ENCODE measurements around the gene DIP2B.

DIP2B gene

DNA sequence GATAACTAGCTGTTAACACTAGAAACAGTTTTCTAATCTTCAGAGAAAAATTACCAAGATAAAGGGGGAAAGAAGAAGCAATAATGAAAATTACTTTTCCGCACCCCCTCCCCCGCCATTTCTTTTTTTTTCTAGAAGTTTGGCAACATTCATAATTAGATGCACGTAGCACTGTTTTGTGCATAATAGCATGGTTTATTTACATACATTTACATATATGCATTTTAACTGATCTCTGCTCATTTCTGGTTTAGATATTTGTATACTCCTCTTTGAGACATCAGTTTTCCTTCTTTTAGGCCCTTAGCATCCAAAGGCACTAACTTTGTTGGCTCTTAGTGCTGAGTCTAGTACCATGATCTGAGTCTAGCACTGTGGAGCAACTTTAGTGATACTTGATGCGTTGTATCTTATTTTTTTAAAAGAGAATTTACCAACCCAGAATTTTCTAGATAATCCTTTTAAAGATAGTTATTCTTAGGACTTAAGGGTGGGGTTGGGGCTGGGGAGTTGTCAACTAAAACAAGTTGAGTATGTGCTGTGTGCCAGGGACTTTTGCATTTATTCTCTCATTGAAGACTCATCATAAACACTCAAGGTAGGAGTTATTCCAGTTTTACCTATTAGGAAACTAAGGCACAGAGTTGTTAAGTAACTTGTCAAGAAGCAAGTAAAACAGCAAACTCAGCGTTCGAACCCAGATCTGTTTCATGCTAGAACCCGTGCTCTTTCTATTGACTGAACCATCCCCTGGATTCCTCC, 110.5 kb downstream of the DIP2B start:
- DNase-seq, result no peak

DNA sequence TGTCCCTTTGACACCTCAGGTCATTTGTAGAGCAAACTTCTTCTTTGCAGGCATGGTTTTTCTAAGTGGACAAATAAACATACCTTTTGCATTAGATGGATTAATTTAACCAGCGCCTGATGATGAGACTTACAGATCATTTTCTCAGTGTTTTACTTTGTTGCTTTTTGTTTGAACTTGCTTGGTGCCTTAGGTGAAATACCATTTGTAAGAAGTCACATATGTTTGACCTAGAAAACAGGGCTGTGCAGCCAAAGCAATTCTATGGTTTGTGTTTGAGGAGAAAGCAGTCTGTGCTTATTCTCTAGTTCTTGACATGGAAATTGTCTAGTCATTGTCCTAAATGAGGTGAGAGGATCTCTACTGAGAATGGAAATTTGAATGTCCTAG, 111.1 kb downstream of the DIP2B start:
- no peak for DNase-seq

DNA sequence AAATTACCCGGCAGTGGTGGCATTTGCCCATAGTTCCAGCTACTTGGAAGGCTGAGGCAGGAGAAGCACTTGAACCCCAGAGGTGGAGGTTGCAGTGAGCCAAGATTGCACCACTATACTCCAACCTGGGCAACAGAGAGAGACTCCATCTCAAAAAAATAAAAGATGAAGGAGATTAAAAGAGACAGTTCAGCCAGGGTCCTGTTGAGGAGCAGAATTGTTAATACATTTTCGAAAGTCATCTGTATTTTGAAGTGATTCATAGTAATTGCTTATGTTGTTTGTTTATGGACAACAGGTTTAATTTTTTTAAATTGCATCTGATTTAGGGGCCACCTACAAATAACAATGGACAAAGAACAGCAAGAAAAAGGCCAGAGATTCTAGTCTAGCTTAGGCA, 112.9 kb downstream of the DIP2B start:
- DNase-seq, result no peak

DNA sequence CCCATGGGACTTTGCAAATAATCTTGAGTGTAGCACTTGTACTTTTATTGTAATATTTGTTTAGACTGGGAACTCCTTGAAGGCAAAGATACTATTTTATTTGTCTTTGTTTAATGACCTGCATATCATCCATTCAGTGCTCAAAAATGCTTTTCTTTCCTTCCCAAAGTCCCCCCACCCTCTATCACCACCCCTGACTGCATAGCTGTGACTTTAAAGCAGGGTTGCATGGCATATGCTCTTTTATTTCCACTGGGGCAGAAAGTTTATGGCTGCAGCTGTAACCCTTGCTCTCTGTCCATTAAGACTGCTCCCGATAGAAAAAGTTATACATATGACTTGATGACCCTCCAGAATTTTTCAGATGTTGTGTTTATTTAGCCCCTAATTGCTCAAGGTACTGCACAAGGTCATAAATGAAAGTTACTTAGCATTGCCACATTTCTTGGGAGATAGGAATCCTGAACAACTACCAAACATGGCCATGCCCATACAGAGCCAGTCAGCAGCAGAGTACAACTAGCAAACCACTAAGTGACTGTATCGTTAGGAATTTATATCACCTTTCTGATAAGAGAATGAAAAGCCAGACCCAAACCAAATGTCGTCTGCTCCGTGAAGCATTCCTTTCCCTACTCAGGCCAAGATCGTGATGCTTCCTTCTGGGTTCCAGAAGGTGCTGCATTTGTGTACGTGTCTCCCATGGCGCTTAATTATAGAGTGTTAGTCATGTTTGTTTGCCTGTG, 114.3 kb downstream of the DIP2B start:
- DNase-seq, result peak; percentile 12

DNA sequence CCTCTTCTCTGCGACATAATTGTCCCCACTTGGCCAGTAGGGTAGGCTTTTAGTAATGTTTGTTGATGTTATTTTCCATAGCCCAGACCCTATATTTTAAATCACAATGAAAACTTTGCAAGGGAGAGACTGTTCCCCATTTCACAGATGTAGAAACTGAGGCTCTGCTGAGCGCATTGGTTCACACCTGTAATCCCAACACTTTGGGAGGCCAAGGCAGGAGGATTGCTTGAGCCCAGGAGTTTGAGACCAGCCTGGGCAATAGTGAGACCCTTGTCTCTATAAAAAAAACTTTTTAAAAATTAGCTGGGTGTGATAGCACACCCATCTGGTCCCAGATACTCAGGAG, 114.8 kb downstream of the DIP2B start:
- no peak for DNase-seq

DNA sequence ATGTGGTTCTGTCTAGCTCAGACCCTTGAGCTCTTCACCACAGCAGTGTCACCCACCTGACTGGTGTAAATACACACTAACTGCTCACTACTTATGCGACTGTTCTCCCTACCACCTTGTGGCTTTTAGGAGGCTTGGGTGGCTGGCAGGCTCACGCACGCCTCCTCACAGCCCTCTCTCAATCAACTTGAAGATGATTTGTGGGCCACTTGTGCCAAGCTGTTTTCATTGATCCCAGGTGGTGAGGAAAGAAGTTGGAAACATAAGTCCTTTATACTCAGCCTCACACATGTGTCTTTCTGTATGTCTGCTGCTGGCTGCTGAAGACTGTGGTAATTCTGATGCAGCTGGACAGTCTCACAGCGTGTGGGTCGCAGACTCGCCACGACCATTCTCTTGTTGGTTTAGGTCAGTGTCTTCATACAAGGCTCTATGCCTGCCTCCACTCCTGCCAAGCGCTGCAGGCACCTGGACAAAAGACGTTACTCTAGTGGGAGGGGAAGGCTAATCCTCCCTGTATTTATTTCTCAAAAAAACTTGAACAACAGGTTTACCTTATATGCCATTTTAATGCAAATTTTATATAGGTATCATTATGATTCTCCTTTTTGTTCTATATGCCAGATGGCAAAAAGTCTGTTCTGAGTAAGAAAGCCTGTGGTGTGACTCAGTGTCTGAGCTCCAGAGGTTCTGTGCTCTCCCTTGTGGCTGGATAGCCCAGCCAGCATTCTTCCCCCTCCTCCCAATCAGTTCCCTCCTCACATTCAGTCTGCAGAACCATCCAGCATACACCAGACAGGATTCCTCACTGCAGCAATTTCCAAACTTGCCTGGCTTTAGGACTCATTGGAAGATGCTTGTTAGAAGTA, 115.6 kb downstream of the DIP2B start:
- DNase-seq, result no peak

DNA sequence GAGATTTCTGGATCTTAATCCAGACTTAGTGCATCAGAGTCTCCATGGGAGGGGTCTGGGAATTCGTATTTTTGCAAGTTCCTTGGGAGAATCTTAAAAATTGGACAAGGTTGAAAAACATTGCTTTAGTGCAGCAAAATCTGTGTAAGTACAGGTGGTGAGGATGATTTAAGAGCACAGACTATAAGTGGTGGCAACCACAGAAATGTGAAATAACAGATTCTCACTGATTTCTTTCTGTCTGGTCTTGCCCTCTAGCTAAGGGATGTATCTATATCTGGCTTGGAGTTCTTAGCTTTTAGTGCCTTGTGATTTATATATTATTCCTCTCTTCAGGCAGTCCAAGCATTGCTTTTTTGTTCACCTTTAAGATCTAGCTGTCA, 116.2 kb downstream of the DIP2B start:
- DNase-seq, result no peak

DNA sequence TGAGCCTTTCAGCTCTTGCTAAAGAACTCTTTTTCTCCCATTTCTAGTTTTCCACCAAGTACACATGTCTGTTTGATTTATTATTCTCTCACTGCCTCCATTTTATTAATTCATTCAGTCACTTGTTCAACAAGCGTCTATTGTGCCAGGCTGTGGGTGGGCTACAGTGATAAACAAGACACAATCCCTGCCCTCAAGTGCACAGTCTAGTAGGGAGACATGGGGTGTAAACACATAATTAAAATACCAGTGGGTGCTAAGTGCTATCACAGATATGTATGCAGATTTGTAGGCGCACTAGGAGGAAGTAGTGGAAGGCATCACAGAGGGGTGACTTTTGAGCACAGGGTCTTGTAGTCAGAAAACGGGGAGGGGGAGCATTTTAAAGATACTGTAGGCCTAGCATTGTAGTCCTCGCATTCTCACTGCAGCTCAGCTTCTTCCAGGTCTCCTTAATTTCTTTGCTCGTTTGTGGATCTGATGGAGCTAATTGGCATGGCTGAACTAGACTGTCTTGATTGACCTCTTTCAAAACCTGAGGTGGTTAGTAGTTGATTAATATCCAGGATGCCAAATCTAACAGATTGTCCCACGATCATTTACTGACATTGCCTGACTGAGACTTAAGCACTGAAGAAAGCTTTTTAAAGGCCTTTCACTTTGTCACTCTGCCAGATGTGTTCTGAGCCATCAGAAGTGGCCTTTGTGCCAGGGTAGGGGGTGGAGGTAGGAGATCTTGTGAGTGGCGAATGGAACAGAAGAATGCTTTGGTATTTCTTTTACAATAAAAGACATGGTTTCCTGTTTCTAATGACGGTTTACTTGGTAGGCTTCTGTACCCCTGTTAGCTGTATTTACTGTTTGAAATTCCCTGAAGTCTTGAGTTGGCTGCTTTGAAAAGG, 116.9 kb downstream of the DIP2B start:
- DNase-seq, result no peak

DNA sequence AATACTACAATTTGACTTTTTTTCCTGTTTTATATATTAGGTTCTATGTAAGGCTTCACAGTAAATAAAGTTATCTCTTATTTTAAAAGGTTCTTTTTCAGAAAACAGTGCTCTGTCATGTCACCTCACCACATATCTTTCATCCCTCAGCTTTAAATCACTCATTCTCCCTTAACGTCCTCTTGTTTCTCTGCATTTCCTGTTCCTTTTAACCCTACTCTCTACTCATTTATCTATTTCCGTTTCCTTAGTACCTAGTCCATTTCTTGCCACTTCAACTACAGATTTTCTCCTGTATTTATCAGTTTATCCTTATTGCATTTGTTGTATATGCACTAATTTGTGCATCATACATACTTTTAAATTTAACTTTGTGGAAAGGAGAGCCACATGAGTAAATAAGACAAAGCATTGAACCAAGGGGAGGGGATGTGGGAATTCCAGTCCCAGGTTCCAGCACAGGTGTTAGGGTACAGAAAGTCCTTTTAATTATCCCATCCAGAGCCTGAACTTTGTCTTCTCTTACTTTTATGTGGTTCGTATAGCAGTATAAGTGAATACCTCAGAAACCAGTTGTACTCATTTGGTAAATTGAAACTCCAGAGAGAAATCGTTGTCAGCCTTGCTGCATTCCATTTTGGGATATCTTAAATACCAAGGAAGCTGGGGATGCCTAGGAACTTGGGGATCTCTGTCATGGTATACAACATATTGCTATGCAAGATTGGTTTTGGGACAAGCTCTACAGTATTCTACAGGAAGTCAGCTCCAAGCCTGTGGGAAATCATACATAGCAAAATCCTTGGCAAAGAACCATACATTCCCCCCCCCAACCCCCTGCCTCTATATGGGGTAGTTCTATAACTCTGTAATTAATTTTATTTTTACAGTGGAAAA, 120.5 kb downstream of the DIP2B start:
- DNase-seq, result no peak

DNA sequence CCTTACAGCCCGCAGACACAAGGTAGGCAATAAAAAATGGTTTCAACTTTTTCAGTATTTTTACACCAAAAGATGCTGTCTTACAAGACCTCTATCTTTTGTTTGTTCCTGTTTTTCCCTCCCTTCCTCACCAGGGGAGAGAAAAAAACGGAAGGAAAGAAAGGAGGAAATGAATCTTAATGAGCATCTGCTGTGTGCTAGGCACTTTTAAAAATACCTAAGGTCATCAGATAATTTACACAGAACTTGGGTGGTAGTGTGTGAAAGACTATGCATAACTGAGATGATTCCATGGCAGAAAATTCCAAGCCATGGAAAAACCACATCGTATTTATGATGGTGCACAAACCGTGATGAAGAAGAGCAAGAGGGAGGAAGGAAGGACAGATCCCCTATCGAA, 121.2 kb downstream of the DIP2B start:
- no peak for DNase-seq

DNA sequence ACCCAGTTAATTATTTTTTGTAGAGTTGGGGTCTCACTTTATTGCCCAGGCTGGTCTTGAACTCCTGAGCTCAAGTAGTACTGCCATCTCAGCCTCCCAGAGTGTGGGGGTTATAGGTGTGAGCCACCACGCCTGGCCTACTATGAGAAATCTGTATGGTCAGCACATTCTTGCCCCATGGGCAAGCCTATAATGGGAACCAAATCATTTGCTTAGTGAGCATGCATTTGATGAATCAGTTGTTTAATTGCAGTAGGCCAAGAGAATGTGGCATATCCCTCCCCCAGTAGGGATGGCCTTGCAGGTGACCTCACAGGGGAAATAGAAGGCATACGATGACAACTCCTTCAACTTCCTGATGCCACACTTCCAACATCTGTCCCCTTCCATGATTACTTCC, 122.7 kb downstream of the DIP2B start:
- DNase-seq, result no peak

DNA sequence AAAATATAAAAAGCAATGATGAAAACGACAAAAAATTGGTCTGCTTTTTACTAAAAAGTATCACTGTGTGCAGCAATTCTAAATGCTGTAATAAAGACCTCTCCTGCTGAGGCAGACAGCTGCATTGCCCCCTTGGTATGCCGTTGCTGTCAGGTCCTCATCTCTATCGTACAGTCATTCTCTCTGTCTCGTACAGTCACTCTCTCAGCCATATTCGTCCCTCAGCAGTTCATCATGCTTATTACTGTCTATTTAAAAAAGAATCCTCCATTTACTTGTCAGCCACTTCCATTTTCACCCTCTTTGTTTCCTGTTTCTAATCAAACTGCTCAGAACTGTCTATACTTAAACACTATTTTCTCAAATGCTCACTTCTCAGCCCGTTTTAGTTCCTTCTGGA, 123.6 kb downstream of the DIP2B start:
- no peak for DNase-seq

DNA sequence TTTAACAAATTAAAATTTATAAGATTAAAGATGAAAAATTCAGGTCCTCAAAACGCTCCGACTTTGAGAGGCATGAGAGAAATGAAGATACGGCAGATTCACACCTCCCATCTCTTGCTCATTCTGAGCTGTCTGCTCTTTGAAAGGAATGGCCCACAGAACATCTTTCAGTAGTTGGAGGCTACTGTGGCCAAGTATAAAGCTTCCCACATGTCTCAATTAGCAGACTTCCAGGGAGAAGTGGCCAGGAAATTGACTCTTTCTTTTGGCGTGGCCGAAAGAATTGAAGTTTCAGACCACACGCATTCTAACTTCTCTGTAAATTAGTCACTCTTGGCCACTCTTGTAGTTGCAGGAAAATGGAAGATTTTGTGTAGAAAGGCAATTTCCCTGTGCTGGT, 129.2 kb downstream of the DIP2B start:
- DNase-seq, result no peak

DNA sequence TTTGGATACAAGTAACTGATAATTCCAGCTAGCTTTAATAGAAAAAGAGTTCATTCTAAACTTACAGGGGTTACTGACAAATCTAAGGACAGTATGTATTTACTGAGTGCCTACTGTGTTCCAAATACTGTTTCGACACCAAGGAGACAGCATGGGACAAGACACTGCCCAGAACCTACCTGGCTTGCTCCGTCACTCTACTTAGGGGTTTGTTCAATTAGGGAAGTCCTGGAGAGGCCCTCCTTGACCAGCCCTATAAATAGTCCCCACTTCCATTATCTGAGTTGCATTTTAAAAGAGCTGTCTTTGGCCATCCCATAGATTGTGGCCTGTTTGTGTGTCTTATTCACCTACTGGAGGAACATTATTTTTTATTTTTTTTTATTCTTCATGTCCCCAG, 129.6 kb downstream of the DIP2B start:
- no peak for DNase-seq

DNA sequence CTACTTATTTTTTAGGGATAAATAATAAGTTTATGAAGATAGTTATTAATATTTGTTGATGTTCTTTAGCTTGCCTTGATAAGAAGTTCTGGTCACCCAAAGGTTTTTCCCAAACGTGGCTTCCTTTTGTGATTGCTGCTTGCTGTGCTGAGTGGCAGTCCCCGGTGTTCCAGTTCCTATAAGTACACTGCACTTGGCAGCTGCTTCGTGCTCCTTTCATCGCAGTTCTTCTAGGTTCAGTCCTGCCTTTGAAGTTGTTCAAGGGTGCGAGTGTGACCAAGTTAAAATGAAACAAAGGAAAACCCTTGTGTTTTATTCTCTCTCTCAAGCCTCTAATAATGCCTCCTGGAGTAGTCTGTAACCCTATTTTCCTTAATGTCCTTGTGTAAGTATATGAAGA, 130.6 kb downstream of the DIP2B start:
- no peak for DNase-seq

DNA sequence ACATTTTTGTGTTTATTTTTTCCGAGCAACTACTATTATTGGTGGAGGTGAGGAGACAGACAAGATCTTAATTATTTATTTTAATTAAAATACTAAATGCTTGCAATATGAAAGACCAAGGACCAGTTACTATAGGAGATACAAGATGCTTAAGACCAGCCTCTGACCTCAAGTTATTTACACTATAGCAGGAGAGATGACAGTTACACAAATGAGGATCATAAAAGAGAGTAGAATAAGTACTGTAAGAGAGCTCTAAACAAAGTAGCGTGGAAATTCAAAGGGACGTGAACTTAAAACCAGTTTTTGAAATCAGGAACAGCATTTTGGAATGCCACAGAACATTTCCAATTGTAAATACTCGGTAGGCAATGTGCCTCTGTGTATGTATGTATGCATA, 131.1 kb downstream of the DIP2B start:
- DNase-seq, result no peak

DNA sequence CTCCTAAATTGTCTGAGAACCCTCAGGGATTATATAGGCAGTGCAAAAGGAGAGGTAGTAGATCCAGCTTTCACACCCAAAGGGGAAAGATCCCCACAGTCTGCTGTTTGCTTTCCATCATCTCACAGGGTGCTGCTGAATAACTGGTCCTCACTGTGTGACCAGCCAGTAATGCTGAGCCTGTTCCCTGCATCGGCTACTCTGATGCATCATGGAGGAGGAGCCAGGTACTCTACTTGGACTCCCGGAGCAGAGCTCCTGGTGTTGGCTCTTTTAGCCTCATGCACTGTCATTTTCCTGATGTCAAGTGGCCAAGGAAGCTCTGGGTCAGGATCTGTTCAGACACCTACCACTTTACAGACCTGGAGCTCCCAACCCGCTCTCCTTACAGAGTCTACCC, 131.7 kb downstream of the DIP2B start:
- DNase-seq, result no peak

DNA sequence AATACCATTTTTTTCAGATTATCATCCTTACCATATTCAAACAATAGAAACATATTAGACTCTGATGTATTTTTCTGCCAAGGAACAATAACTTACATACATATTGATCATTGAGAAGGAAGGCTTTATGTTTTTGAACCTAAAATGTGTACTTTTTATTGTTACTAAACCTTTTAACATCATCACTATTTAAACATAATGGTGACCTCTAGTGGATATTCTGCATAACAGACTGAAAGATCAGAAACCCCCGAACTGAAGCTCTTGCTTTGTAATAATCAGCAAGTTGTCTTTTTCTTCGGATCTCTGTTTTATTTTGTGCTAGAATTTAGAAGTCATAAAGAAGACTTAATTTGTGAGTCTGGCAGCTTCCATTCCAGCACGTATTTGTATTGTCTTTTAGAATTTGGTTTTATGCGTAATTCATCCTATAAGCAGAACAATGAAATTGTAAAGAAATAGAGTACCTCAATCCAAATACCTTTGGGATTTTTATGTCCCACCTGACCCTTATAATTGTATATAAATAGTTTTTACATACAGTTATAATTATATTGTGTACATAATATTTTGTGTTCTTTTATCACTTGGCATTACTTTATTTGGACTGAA, 133.2 kb downstream of the DIP2B start:
- peak; percentile 67 for DNase-seq

DNA sequence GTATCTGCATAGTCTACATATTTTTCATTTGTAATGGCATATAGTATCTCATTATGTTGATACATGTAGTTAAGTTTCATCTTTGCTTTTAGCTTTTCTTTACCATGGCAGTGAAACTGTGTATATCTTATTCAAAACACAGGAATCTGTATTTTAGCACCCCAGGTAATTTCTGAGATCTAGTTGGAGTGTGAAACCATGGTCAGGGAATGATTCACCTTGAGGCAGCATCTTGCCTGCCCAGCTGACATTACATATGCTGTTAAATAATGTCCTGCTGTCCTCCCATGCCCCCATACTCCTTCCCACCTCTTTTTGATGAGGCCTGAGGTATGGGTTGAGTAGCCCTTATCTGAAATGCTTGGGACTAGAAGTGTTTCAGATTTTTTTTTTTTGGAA, 133.7 kb downstream of the DIP2B start:
- no peak for DNase-seq

DNA sequence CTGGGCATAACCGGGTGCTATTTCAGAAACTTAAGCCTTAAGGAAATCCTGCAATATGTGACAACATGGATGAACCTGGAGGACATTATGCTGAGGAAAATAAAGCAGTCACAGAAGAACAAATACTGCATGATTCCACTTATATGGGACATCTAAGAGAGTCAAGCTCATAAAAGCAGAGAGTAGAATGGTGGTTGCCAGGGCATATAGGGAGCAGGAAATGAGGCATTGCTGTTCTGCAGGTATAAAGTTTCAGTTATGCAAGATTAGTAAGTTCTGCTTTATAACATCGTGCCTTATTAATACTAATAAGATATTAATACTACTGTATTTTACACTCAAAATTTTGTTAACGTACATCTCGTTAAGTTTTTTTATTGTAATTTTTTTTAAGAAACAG, 134.9 kb downstream of the DIP2B start:
- no peak for DNase-seq

DNA sequence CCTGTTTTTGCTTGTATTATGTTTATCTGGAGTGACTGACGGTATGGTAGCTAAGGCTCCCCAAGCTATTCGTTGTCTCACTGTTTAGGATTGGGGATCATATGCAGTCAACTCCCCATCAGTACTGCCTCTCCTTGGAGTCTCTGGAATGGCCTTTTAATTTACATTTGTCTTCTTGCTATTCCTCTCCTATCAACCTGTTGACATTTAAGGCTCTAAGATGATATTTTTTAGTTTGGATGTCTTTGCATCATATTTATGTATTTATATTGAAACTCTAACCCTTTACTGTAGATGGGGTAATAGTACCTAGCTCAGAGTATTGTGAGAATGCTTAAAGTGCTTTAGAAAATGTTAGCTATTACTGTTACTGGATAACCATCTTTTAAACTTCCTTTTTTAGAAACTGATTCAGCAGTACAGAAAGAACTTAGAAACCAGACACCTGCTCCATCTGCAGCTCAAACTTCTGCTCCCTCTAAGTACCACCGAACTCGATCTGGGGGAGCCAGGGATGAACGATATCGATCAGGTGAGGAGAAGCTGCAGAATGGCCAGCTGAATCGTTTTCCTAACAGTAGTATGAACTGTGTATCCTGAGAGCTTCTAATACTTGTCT, 135.6 kb downstream of the DIP2B start:
- DNase-seq, result no peak

All from DMS53 (cell line).